ENCODE results near the gene RCAN1. TPM values are rescaled to one million over a fixed set of nuclear protein-coding genes. Genes with fewer than 3 reads are reported as not detected.

Gene RCAN1
- total and polyA plus RNA-seq, 9 of the 15 experiments (the other 6 are each of a cell fraction or from before 2014, with no cell fraction given), result 4.4 to 16.5 (median 12.3) TPM

DNA sequence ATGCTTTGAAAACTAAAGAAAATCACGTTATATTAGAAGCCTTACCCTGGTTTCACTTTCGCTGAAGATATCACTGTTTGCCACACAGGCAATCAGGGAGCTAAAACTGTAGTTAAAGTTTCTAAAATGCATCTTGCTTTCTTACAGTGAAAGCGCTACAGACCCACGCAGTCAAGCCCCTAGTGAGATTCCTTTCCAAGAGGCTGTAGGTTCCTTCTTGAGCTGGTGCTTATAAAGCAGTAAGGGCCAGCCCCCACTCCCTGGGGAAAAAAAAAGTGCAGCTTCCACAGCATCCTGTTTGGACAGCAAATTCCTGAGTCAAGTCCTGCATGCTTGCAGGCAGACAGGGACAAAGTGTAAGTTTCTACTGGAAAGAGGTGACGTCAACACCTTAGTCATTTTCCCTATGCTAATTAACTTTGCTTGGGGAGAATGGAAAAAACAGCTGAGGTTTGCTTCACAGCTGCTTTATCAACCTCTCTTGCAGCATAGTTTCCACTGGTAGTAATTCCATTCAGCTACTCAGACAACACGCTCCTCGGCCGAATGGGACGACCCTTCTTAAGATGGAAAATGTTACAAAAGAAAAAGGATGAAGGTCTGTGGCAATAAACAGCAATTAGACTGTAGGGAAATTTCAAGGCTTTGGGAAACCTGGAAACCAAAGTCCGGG lies 88.2 kb downstream of the RCAN1 start (continued):
- TF ChIP-seq, protein P1, sequence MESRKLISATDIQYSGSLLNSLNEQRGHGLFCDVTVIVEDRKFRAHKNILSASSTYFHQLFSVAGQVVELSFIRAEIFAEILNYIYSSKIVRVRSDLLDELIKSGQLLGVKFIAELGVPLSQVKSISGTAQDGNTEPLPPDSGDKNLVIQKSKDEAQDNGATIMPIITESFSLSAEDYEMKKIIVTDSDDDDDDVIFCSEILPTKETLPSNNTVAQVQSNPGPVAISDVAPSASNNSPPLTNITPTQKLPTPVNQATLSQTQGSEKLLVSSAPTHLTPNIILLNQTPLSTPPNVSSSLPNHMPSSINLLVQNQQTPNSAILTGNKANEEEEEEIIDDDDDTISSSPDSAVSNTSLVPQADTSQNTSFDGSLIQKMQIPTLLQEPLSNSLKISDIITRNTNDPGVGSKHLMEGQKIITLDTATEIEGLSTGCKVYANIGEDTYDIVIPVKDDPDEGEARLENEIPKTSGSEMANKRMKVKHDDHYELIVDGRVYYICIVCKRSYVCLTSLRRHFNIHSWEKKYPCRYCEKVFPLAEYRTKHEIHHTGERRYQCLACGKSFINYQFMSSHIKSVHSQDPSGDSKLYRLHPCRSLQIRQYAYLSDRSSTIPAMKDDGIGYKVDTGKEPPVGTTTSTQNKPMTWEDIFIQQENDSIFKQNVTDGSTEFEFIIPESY (CRISPR knock-in tag; IDR thresholded peaks at IDR 0.05), result 0 out of 2 replicates have a peak, but pooled peaks have one; percentile 14
- TF ChIP-seq, protein P2, sequence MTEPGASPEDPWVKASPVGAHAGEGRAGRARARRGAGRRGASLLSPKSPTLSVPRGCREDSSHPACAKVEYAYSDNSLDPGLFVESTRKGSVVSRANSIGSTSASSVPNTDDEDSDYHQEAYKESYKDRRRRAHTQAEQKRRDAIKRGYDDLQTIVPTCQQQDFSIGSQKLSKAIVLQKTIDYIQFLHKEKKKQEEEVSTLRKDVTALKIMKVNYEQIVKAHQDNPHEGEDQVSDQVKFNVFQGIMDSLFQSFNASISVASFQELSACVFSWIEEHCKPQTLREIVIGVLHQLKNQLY (CRISPR knock-in tag; conservative IDR thresholded peaks at IDR 0.05), result no peak
- TF ChIP-seq ZNF584 (CRISPR knock-in tag; IDR thresholded peaks at IDR 0.05; ENCODE audit: low read depth) (0 out of 2 replicates have a peak, but pooled peaks have one; percentile 45), SOX6 (IDR thresholded peaks at IDR 0.05) (no peak), CREM (IDR thresholded peaks at IDR 0.05; ENCODE audit: low read depth) (peak; percentile 32; the same call in 1 of the 2 replicates), ARID1B (IDR thresholded peaks at IDR 0.05) (peak; percentile 20; the same call in 1 of the 2 replicates), PTTG1 (tag; IDR thresholded peaks at IDR 0.05; ENCODE audit: low read depth) (no peak), ATF7 (IDR thresholded peaks at IDR 0.05) (peak; percentile 98), RBM25 (IDR thresholded peaks at IDR 0.05; ENCODE audit: low read depth, low read length, severe bottlenecking) (no peak), ZNF263 (CRISPR knock-in tag; IDR thresholded peaks at IDR 0.05; ENCODE audit: borderline replicate concordance) (no peak), FOXM1 (IDR thresholded peaks at IDR 0.05; ENCODE audit: low read depth) (no peak), FOXM1 (CRISPR knock-in tag; IDR thresholded peaks at IDR 0.05; ENCODE audit: low read depth) (no peak), ZNF507 (tag; conservative IDR thresholded peaks at IDR 0.05) (no peak), SMAD3 (CRISPR knock-in tag; conservative IDR thresholded peaks at IDR 0.05) (no peak), TEAD1 (CRISPR knock-in tag; IDR thresholded peaks at IDR 0.05) (peak; percentile 27 to 30; a peak in 1 of 4 replicates), HNRNPH1 (optimal IDR thresholded peaks at IDR 0.05; ENCODE audit: low read depth, low read length) (no peak), MEF2D (tag; conservative IDR thresholded peaks at IDR 0.05; ENCODE audit: low read depth) (no peak), RBM15 (IDR thresholded peaks at IDR 0.05; ENCODE audit: insufficient read depth, low read length) (no peak)
- TF ChIP-seq, protein P3, sequence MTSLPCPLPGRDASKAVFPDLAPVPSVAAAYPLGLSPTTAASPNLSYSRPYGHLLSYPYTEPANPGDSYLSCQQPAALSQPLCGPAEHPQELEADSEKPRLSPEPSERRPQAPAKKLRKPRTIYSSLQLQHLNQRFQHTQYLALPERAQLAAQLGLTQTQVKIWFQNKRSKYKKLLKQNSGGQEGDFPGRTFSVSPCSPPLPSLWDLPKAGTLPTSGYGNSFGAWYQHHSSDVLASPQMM (CRISPR knock-in tag; IDR thresholded peaks at IDR 0.05), result no peak
- TF ChIP-seq, protein P4, sequence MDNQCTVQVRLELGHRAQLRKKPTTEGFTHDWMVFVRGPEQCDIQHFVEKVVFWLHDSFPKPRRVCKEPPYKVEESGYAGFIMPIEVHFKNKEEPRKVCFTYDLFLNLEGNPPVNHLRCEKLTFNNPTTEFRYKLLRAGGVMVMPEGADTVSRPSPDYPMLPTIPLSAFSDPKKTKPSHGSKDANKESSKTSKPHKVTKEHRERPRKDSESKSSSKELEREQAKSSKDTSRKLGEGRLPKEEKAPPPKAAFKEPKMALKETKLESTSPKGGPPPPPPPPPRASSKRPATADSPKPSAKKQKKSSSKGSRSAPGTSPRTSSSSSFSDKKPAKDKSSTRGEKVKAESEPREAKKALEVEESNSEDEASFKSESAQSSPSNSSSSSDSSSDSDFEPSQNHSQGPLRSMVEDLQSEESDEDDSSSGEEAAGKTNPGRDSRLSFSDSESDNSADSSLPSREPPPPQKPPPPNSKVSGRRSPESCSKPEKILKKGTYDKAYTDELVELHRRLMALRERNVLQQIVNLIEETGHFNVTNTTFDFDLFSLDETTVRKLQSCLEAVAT (IDR thresholded peaks at IDR 0.05), result no peak
- TF ChIP-seq, protein P5, sequence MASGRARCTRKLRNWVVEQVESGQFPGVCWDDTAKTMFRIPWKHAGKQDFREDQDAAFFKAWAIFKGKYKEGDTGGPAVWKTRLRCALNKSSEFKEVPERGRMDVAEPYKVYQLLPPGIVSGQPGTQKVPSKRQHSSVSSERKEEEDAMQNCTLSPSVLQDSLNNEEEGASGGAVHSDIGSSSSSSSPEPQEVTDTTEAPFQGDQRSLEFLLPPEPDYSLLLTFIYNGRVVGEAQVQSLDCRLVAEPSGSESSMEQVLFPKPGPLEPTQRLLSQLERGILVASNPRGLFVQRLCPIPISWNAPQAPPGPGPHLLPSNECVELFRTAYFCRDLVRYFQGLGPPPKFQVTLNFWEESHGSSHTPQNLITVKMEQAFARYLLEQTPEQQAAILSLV (tag; IDR thresholded peaks at IDR 0.05), result no peak
- TF ChIP-seq, protein P6, sequence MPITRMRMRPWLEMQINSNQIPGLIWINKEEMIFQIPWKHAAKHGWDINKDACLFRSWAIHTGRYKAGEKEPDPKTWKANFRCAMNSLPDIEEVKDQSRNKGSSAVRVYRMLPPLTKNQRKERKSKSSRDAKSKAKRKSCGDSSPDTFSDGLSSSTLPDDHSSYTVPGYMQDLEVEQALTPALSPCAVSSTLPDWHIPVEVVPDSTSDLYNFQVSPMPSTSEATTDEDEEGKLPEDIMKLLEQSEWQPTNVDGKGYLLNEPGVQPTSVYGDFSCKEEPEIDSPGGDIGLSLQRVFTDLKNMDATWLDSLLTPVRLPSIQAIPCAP (CRISPR knock-in tag; IDR thresholded peaks at IDR 0.05; ENCODE audit: borderline replicate concordance), result 0 out of 2 replicates have a peak, but pooled peaks have one; percentile 37
